ENCODE measurements around the gene PHLPP1.

PHLPP1 gene

DNA sequence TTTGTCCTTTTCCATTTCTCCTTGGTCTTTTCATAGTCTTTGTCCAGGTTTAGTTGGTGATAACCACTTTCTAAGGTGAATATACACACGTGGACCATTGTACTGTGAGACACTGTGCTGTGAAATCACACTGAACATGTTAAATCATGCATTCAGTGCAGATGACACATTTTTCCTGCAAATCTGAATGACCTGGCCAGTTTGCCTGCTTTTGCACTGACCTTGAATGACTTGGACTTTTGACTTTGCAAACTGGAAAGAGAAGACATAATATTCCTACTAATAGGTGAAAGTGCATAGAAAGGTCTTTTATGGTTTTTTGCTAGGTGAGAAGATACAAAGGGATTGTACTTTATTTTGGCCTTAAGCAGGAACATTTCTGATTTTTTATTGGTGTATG lies 21.7 kb upstream of the PHLPP1 start (continued):
- TF ChIP-seq ZNF488 (tag by site-specific recombination; IDR thresholded peaks at IDR 0.05) (no peak), KLF1 (tag by site-specific recombination; IDR thresholded peaks at IDR 0.05) (no peak), ZNF140 (tag by site-specific recombination; IDR thresholded peaks at IDR 0.05) (no peak)

GRCh38 chr18:62697636-62698035 lies 17.7 kb upstream of the PHLPP1 start:
- ChIA-PET POLR2A (interaction anchor here (0.7 kb wide), 1 partner anchor 20 kb away, joined by 3 read pairs; no protein-coding TSS in a partner anchor), CTCF (interaction anchor here (0.6 to 1.9 kb wide), 4 partner anchors 111 to 280 kb away, joined by 3 to 6 read pairs (median 3); no protein-coding TSS in a partner anchor)

GRCh38 chr18:62702259-62702658 lies 13.1 kb upstream of the PHLPP1 start:
- TF ChIP-seq MEIS1 (CRISPR knock-in tag; IDR thresholded peaks at IDR 0.05; ENCODE audit: borderline replicate concordance) = no peak
- TF ChIP-seq PBX3 (CRISPR knock-in tag; IDR thresholded peaks at IDR 0.05) = no peak
- no peak for TF ChIP-seq SETDB1 (IDR thresholded peaks at IDR 0.05; ENCODE audit: insufficient read length, low read length)
- no peak for TF ChIP-seq ZNF48 (tag by site-specific recombination; IDR thresholded peaks at IDR 0.05)
- TF ChIP-seq, protein P1, sequence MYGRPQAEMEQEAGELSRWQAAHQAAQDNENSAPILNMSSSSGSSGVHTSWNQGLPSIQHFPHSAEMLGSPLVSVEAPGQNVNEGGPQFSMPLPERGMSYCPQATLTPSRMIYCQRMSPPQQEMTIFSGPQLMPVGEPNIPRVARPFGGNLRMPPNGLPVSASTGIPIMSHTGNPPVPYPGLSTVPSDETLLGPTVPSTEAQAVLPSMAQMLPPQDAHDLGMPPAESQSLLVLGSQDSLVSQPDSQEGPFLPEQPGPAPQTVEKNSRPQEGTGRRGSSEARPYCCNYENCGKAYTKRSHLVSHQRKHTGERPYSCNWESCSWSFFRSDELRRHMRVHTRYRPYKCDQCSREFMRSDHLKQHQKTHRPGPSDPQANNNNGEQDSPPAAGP (tag by site-specific recombination; IDR thresholded peaks at IDR 0.05) = no peak
- no peak for TF ChIP-seq ZNF473 (tag by site-specific recombination; IDR thresholded peaks at IDR 0.05)
- Histone ChIP-seq H3K27ac (ENCODE audit: extremely low read depth, low read depth, low read length) (no peak overlapping the region), H3K36me3 (ENCODE audit: control insufficient read depth in 2 of 2, insufficient read depth in 1 of 2, low read length in 2 of 2) (no peaks in the 10 kb centered on the region), H3K4me3 (ENCODE audit: low read depth, low read length) (no peak overlapping the region), H3K9me3 (ENCODE audit: control insufficient read depth, insufficient read depth, low read depth, low read length) (no peaks in the 10 kb centered on the region), H3K4me1 (ENCODE audit: control insufficient read depth, insufficient read depth, low read length) (no peaks in the 10 kb centered on the region)
- POLR2A ChIA-PET = no interaction called here
- CTCF ChIA-PET = interaction anchor here (1.0 kb wide), 1 partner anchor 12 kb away, joined by 3 read pairs; no protein-coding TSS in a partner anchor

More at GRCh38 chr18:62697636-62698035, 17.7 kb upstream of the PHLPP1 start:
- H3K4me1 ChIP-seq (ENCODE audit: control insufficient read depth, insufficient read depth, low read length) = no peaks in the 10 kb centered on the region
- no peaks in the 10 kb centered on the region for H3K9me3 ChIP-seq (ENCODE audit: control insufficient read depth, insufficient read depth, low read depth, low read length)
- no peaks in the 10 kb centered on the region for H3K36me3 ChIP-seq (ENCODE audit: control insufficient read depth in 2 of 2, insufficient read depth in 1 of 2, low read length in 2 of 2)
- TF ChIP-seq ZNF121 (tag by site-specific recombination; IDR thresholded peaks at IDR 0.05) (no peak), KLF9 (tag by site-specific recombination; IDR thresholded peaks at IDR 0.05; ENCODE audit: low read depth) (no peak), ZNF146 (tag by site-specific recombination; IDR thresholded peaks at IDR 0.05) (no peak), ZBTB1 (tag by site-specific recombination; IDR thresholded peaks at IDR 0.05) (no peak), ZNF169 (tag by site-specific recombination; IDR thresholded peaks at IDR 0.05) (no peak), ZNF174 (tag by site-specific recombination; IDR thresholded peaks at IDR 0.05) (no peak), REPIN1 (tag by site-specific recombination; IDR thresholded peaks at IDR 0.05; ENCODE audit: low read depth) (no peak), ZNF660 (tag by site-specific recombination; IDR thresholded peaks at IDR 0.05) (no peak), GFI1B (tag by site-specific recombination; IDR thresholded peaks at IDR 0.05) (no peak), ZBTB7A (tag by site-specific recombination; IDR thresholded peaks at IDR 0.05; ENCODE audit: low read depth) (no peak), ZNF639 (tag by site-specific recombination; IDR thresholded peaks at IDR 0.05) (no peak), ATF2 (tag by site-specific recombination; IDR thresholded peaks at IDR 0.05; ENCODE audit: low read depth) (no peak), ZNF48 (tag by site-specific recombination; IDR thresholded peaks at IDR 0.05) (no peak), ZNF10 (tag by site-specific recombination; IDR thresholded peaks at IDR 0.05) (no peak)
- TF ChIP-seq, protein P2, sequence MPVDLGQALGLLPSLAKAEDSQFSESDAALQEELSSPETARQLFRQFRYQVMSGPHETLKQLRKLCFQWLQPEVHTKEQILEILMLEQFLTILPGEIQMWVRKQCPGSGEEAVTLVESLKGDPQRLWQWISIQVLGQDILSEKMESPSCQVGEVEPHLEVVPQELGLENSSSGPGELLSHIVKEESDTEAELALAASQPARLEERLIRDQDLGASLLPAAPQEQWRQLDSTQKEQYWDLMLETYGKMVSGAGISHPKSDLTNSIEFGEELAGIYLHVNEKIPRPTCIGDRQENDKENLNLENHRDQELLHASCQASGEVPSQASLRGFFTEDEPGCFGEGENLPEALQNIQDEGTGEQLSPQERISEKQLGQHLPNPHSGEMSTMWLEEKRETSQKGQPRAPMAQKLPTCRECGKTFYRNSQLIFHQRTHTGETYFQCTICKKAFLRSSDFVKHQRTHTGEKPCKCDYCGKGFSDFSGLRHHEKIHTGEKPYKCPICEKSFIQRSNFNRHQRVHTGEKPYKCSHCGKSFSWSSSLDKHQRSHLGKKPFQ (tag by site-specific recombination; IDR thresholded peaks at IDR 0.05) = no peak
- TF ChIP-seq, protein P3, sequence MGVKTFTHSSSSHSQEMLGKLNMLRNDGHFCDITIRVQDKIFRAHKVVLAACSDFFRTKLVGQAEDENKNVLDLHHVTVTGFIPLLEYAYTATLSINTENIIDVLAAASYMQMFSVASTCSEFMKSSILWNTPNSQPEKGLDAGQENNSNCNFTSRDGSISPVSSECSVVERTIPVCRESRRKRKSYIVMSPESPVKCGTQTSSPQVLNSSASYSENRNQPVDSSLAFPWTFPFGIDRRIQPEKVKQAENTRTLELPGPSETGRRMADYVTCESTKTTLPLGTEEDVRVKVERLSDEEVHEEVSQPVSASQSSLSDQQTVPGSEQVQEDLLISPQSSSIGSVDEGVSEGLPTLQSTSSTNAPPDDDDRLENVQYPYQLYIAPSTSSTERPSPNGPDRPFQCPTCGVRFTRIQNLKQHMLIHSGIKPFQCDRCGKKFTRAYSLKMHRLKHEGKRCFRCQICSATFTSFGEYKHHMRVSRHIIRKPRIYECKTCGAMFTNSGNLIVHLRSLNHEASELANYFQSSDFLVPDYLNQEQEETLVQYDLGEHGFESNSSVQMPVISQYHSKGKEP (tag by site-specific recombination; IDR thresholded peaks at IDR 0.05) = no peak
- H3K27ac ChIP-seq (ENCODE audit: extremely low read depth, low read depth, low read length) = no peak overlapping the region
- H3K4me3 ChIP-seq (ENCODE audit: low read depth, low read length) = no peak overlapping the region
